NCI-H2171 treated with DMSO at 0.1 percent for 48 hours (cell line): ENCODE results near the gene GRB14.
"Not testable (repeated sequence)": the region's sequence is repeated elsewhere in the genome, so short reads cannot be mapped to it uniquely, and the experiment has no call there.

Experiments
- DNase-seq: peaks from one replicate; lab custom pipeline; 2025; lab: John Stamatoyannopoulos, UW

GRB14 gene

DNA sequence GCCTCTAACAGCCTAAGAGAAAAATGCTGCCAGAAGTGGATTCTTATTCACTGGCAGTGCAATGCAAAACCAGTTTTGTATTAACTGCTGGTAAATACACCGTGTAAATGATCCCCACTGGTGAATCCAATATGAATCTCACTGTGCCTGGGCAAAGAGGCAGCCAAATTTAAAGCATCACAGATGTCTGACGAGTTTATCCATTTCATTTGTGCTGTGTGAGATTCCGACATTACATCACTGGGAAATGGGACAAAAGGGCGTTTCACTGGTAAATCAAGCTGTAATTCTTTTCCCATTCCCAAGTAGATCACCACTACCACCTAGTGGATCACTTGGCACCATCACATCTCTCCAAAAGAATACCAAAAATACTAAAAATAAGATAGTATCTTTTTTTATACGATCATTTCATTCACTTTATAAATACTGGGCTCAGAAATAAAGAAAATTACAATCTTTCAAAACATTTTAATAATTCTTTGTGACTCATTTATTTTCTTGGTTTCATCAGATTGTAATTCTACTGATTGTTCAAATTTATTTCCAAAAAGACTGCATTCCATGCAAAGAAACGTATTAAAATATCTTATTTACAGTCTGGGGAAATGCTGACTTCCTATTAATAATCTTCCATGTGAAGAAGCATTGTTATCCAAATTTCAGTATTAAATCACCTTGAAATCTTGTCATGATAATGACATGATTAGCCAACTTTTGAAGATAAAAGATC, 125.6 kb downstream of the GRB14 start:
- DNase-seq: peak; percentile 3

- DNase-seq: no peak
Observed at GRCh38 chr2:164485541-164485940, 135.7 kb downstream of the GRB14 start.

GRCh38 chr2:164479460-164479859, 141.8 kb downstream of the GRB14 start:
- DNase-seq: peak; percentile 22

DNA sequence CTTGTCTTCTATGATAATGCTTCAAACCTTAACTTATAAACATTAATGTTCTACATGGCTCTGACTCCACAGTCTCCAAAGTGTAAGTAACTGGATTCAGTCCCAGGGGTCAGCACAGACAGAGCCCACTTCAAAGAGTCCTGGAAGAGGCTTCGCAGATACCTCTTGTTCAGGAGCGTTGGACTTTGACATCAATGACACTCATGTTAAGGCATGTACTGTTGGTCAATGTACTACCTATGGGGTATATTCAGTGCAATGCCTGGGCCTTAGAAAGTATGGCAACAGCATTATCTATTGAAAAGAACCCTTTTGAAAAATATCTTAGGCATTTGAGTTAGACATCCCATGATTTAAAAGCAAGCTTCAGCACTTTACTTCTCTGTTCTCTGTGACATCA, 143.1 kb downstream of the GRB14 start:
- no peak for DNase-seq

DNA sequence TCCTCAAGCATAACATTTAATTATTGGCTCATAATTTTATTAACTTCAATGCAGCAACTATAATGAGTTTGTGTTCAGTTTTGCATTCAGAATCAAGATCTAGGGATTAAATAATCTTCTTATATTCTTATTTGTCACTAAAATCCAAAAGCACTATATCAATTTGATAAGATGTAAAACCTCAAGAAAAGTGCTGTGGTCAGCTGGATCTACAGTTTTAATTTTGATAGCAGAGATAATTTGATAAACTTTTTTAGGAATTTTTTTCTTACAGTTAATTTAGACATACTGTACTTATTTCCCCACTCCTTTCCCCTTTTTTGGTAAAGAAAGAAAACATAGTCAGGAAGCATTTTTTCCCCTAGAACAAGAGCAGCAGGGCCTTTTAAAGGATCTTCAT, 146.4 kb downstream of the GRB14 start:
- DNase-seq: no peak

DNA sequence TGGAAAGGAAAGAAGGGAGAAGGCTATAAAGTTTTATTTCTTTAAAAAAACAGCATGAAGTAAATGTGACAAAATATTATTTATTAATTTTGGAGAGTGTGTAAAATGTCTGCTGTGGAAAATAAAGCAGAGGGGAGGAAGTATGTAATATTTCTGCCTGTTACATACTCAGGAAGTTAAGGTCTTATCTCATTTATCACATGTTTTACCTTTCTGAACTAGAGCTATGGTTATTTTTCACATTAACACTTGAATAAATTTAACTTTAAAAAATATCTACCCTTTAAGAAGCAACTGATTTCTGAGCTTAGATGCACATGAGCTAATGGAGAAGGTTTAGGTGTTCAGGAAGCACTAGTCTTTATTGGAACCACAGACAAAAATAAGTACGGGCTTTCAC, 148.3 kb downstream of the GRB14 start:
- DNase-seq: no peak

GRCh38 chr2:164465047-164465446, 156.2 kb downstream of the GRB14 start:
- not testable (repeated sequence) for DNase-seq

DNA sequence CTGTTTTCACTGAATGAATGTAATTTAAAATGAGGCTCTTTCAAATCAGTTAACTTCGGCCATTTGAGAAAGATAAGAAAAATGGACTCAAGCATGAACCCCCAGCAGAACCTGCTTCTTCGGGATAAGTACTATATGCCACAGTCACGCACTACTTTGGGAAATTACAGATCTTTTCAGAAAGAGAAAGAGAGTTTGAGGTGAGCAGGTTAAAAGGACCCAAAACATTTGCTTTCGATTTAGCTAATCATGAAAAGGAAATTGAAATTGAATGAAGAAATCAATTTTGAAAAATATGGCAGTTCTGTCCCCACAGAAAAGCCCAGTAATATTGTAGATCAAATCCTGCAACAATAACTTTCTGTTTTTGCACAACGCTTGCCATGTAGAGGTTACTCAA, 156.9 kb downstream of the GRB14 start:
- no peak for DNase-seq

- DNase-seq: no peak
Observed at GRCh38 chr2:164458792-164459191, 162.5 kb downstream of the GRB14 start.

DNA sequence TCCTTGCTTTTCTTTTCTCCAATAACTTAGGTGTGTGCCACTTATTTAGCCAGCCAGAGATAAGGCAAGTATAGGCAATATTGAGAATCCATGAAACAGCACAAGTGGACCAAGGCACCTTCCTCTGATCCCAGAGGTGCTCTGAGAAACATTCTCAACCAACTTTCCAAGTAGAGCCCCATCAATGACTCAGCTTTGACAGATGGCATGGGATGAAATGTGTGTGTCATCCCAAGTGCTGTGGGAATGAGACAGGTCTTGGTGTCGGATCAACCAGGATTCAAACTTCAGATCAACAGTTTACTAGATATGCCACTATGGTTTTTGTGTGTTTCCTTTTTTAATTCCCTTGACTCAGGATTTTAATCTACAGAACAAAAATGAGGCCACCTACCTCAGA, 164.0 kb downstream of the GRB14 start:
- no peak for DNase-seq

DNA sequence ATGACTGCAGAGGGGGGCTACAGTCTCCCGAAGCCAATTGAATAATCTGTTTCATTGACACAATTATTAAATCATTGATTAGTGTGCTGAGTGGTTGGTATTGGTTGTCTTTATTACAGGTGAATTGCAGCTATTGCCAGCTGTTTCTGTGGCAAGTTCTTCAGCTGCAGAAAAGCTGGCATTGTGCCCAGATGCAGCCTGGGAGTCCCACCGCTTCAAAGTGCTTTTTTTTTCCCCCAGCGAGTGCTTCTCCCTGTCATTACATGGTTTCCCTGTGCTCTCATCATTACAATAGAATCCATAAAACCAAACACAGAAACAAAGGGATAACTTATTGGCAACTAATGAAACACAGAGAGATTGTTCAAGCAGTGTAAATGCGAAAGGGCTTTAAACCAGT, 164.7 kb downstream of the GRB14 start:
- DNase-seq: peak; percentile 78

- DNase-seq: no peak
Observed at GRCh38 chr2:164453656-164454305, 167.5 kb downstream of the GRB14 start.

DNA sequence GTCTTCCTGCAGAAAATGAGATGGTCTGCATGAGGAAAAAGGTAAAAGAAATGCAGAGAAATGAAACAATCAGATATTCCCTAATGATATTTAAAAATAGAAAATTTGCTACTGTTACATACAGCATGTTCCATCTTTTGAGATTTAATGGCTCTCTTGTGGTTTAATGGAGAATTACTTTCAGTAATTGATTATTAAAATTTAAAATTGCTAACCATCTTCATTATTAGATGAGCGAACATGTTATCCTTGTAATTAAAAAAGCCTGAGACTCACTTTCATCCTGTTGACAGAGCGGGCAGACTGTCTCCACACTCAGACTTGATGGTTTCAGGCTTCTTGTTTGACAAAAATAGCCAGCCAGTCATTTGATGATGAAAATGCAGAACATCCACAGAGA, 171.0 kb downstream of the GRB14 start:
- no peak for DNase-seq

GRCh38 chr2:164449706-164450105, 171.6 kb downstream of the GRB14 start:
- DNase-seq: no peak

GRCh38 chr2:164447660-164448059, 173.6 kb downstream of the GRB14 start:
- peak; percentile 20 for DNase-seq
